ENCODE results near the gene TUB. TPM values are rescaled to one million over a fixed set of nuclear protein-coding genes. Genes with fewer than 3 reads are reported as not detected.

TUB gene
- total and polyA plus RNA-seq, 2 donors from 2014 or later = 5.9 to 6.8 TPM

- intact Hi-C loops (cut with DNase I) = no loop called here
- DNase-seq (no peak), FAIRE-seq (no peak)
- Histone ChIP-seq H3K27ac (ENCODE audit: low read depth in 2 of 2, low read length in 2 of 2) (peak overlapping the region in 1 of 2 donors; percentile 76), H3K4me1 (ENCODE audit: control insufficient read depth in 2 of 3, insufficient read depth in 2 of 3, low read depth in 1 of 3, low read length in 3 of 3) (peaks cover 0 to 40% (median 31%) of the 10 kb centered on the region in 3 donors), H3K9me3 (ENCODE audit: control insufficient read depth in 2 of 3, insufficient read depth in 1 of 3, low read length in 3 of 3) (no peaks in the 10 kb centered on the region), H3K27me3 (ENCODE audit: control insufficient read depth, insufficient read depth, low read length) (no peaks in the 10 kb centered on the region), H3K9ac (ENCODE audit: low read length in 3 of 3) (no peak overlapping the region), H3K4me3 (ENCODE audit: low read length in 3 of 3) (no peak overlapping the region), H3K36me3 (ENCODE audit: control insufficient read depth in 2 of 3, insufficient read depth in 3 of 3, low read length in 3 of 3) (no peaks in the 10 kb centered on the region)
- TF ChIP-seq, protein P1, sequence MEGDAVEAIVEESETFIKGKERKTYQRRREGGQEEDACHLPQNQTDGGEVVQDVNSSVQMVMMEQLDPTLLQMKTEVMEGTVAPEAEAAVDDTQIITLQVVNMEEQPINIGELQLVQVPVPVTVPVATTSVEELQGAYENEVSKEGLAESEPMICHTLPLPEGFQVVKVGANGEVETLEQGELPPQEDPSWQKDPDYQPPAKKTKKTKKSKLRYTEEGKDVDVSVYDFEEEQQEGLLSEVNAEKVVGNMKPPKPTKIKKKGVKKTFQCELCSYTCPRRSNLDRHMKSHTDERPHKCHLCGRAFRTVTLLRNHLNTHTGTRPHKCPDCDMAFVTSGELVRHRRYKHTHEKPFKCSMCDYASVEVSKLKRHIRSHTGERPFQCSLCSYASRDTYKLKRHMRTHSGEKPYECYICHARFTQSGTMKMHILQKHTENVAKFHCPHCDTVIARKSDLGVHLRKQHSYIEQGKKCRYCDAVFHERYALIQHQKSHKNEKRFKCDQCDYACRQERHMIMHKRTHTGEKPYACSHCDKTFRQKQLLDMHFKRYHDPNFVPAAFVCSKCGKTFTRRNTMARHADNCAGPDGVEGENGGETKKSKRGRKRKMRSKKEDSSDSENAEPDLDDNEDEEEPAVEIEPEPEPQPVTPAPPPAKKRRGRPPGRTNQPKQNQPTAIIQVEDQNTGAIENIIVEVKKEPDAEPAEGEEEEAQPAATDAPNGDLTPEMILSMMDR (IDR thresholded peaks at IDR 0.05; ENCODE audit: borderline replicate concordance, extremely low read depth, insufficient read depth) = no peak
Observed at GRCh38 chr11:8061555-8062428, 19.2 kb upstream of the TUB start.

GRCh38 chr11:8062781-8063257, 18.2 kb upstream of the TUB start:
- Histone ChIP-seq H3K27ac (ENCODE audit: low read depth in 2 of 2, low read length in 2 of 2) (peak overlapping the region; percentile 71 to 76), H3K9me3 (ENCODE audit: control insufficient read depth in 2 of 3, insufficient read depth in 1 of 3, low read length in 3 of 3) (no peaks in the 10 kb centered on the region), H3K36me3 (ENCODE audit: control insufficient read depth in 2 of 3, insufficient read depth in 3 of 3, low read length in 3 of 3) (no peaks in the 10 kb centered on the region), H3K4me3 (ENCODE audit: low read length in 3 of 3) (no peak overlapping the region), H3K4me1 (ENCODE audit: control insufficient read depth in 2 of 3, insufficient read depth in 2 of 3, low read depth in 1 of 3, low read length in 3 of 3) (peaks cover 0 to 43% (median 24%) of the 10 kb centered on the region in 3 donors), H3K9ac (ENCODE audit: low read length in 3 of 3) (peak overlapping the region in 1 of 3 donors; percentile 52), H3K27me3 (ENCODE audit: control insufficient read depth, insufficient read depth, low read length) (no peaks in the 10 kb centered on the region)
- no peak for FAIRE-seq
- TF ChIP-seq, protein P1 (IDR thresholded peaks at IDR 0.05; ENCODE audit: borderline replicate concordance, extremely low read depth, insufficient read depth) = no peak
- intact Hi-C loops (cut with DNase I) = no loop called here
- no peak for DNase-seq

GRCh38 chr11:8063324-8063723, 17.7 kb upstream of the TUB start:
- H3K9me3 ChIP-seq (ENCODE audit: control insufficient read depth in 2 of 3, insufficient read depth in 1 of 3, low read length in 3 of 3) = no peaks in the 10 kb centered on the region
- no peak for FAIRE-seq
- H3K27ac ChIP-seq (ENCODE audit: low read depth in 2 of 2, low read length in 2 of 2) = peak overlapping the region; percentile 71 to 76
- peak in 3 of 5 donors; percentile 19 to 48 (median 34) for DNase-seq
- H3K4me1 ChIP-seq (ENCODE audit: control insufficient read depth in 2 of 3, insufficient read depth in 2 of 3, low read depth in 1 of 3, low read length in 3 of 3) = peaks cover 0 to 47% (median 29%) of the 10 kb centered on the region in 3 donors
- intact Hi-C loops (cut with DNase I) = no loop called here
- H3K27me3 ChIP-seq (ENCODE audit: control insufficient read depth, insufficient read depth, low read length) = no peaks in the 10 kb centered on the region
- H3K9ac ChIP-seq (ENCODE audit: low read length in 3 of 3) = no peak overlapping the region
- no peaks in the 10 kb centered on the region for H3K36me3 ChIP-seq (ENCODE audit: control insufficient read depth in 2 of 3, insufficient read depth in 3 of 3, low read length in 3 of 3)
- TF ChIP-seq, protein P1 (IDR thresholded peaks at IDR 0.05; ENCODE audit: borderline replicate concordance, extremely low read depth, insufficient read depth) = no peak
- peak overlapping the region in 1 of 3 donors; percentile 17 for H3K4me3 ChIP-seq (ENCODE audit: low read length in 3 of 3)

Measured in kidney (tissue), 14 donors.